ENCODE measurements around the gene CDK5RAP1.

CDK5RAP1 gene

DNA sequence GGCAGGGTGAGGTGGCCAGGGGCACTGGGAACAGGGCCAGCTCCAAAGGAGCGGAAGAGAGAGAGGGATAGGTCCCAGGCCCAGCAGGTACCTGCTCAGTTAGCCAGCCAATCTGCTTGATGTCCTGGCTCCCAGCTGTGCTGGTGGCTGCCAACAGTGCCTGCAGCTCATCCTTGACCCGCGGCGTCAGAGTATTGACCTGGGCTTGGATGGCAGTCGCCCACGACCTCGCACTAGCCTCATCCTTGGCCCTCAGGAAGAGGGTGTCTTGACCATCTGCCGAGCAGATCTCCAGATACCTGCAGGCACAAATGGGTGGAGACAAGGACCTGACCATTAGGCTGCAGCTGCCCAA is 11.1 kb upstream of the CDK5RAP1 start:
- no peak overlapping the region for H3K18ac ChIP-seq (ENCODE audit: low read length)
- no peak overlapping the region for H2AK5ac ChIP-seq (ENCODE audit: low read length)
- no peak overlapping the region for H4K8ac ChIP-seq (ENCODE audit: low read depth, low read length)
- no peaks in the 10 kb centered on the region for H3K79me2 ChIP-seq (ENCODE audit: control insufficient read depth, insufficient read depth, low read length)
- no CpG with 5 or more reads among the region's 8 CpGs for WGBS (ENCODE audit: extremely low coverage, insufficient coverage, low lambda C conversion rate)
- H2BK15ac ChIP-seq (replicated peaks; ENCODE audit: low read depth): no peak overlapping the region
- H4K5ac ChIP-seq (ENCODE audit: low read length): no peak overlapping the region
- H2BK5ac ChIP-seq (ENCODE audit: low read length): no peak overlapping the region
- no peak for DNase-seq
- no peaks in the 10 kb centered on the region for H3K36me3 ChIP-seq (ENCODE audit: control insufficient read depth, insufficient read depth, low read length)
- no peaks in the 10 kb centered on the region for H3K79me1 ChIP-seq (ENCODE audit: low read length)
- H3K23ac ChIP-seq (ENCODE audit: low read length): no peak overlapping the region
- H3K9ac ChIP-seq (ENCODE audit: low read length): no peak overlapping the region
- no peak overlapping the region for H2BK120ac ChIP-seq (ENCODE audit: low read depth, low read length)
- H3K4me1 ChIP-seq (ENCODE audit: control insufficient read depth, low read depth, low read length): no peaks in the 10 kb centered on the region
- no peak overlapping the region for H3K56ac ChIP-seq (ENCODE audit: low read length)
- no peak overlapping the region for H3K4ac ChIP-seq (ENCODE audit: low read depth, low read length)
- H3K4me3 ChIP-seq (ENCODE audit: low read length): no peak overlapping the region
- no peaks in the 10 kb centered on the region for H3K27me3 ChIP-seq (ENCODE audit: insufficient read depth, low read length, poor library complexity)
- H3K27ac ChIP-seq (ENCODE audit: low read depth, low read length): no peak overlapping the region
- no peak overlapping the region for H3K4me2 ChIP-seq (ENCODE audit: low read length)

DNA sequence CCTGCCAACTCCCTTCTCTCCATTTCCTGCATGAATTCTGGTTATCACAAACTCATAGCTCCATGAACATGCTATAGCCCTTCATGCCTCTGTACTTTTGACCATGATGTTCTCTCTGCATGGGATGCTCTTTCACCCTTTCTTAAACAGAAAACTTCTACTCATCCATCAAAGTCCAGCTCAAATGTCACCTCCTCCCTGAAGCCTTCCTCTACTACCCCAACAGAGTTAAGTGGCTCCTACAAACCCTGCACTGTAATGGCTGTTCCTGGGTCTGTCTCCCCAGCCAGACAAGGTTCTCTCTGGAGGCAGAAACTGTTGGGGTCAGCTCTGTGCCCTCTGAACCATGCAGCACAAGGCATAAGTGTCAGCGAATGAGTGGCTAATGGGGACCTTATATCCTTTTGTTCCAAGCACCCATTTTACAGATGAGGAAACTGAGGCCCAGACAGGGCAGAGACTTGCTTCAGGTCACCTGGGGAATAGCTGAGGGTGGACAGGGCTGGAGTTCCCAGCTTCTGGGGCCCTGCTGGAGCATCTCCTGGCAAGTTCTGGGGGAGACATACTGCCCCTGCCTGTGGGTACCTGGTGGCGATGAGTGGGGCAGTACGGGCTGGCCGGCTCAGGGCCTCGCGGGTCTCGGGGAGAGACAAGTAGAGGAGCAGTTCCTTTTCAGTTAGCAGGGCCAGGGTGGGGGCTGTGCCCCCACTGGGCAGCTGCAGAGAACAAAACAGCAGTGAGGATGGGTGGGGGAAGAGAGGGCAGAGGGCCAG is 10.6 kb upstream of the CDK5RAP1 start:
- no peaks in the 10 kb centered on the region for H3K79me2 ChIP-seq (ENCODE audit: control insufficient read depth, insufficient read depth, low read length)
- H2BK120ac ChIP-seq (ENCODE audit: low read depth, low read length): no peak overlapping the region
- no peak overlapping the region for H3K4me3 ChIP-seq (ENCODE audit: low read length)
- H3K79me1 ChIP-seq (ENCODE audit: low read length): no peaks in the 10 kb centered on the region
- H3K36me3 ChIP-seq (ENCODE audit: control insufficient read depth, insufficient read depth, low read length): no peaks in the 10 kb centered on the region
- H3K23ac ChIP-seq (ENCODE audit: low read length): no peak overlapping the region
- H4K5ac ChIP-seq (ENCODE audit: low read length): no peak overlapping the region
- H2BK5ac ChIP-seq (ENCODE audit: low read length): no peak overlapping the region
- no peak overlapping the region for H2AK5ac ChIP-seq (ENCODE audit: low read length)
- WGBS (ENCODE audit: extremely low coverage, insufficient coverage, low lambda C conversion rate): no CpG with 5 or more reads among the region's 7 CpGs
- H3K27ac ChIP-seq (ENCODE audit: low read depth, low read length): no peak overlapping the region
- DNase-seq: no peak
- H3K18ac ChIP-seq (ENCODE audit: low read length): no peak overlapping the region
- no peak overlapping the region for H3K4me2 ChIP-seq (ENCODE audit: low read length)
- no peaks in the 10 kb centered on the region for H3K27me3 ChIP-seq (ENCODE audit: insufficient read depth, low read length, poor library complexity)
- no peak overlapping the region for H3K9ac ChIP-seq (ENCODE audit: low read length)
- H3K4me1 ChIP-seq (ENCODE audit: control insufficient read depth, low read depth, low read length): no peaks in the 10 kb centered on the region
- H2BK15ac ChIP-seq (replicated peaks; ENCODE audit: low read depth): no peak overlapping the region
- H3K4ac ChIP-seq (ENCODE audit: low read depth, low read length): no peak overlapping the region
- H3K56ac ChIP-seq (ENCODE audit: low read length): no peak overlapping the region
- H4K8ac ChIP-seq (ENCODE audit: low read depth, low read length): no peak overlapping the region

DNA sequence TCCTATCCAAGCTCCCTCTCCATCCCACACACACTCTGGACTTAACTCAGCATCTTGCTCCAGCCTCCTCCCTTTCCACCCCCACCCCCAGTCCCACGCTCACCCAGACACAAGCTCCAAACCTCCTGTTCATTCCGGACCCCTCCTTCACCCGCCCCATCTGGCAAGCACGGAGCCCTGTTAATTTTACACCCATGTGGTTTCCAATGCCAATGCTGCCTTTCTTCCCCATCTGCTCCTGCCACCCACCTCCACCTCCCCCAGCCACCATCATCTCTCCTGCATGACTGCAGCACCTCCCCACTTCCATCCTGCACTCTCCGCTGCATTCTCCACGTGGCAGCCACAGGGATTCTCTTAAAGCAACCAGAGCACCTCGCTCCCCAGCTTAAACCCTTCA is 9.9 kb upstream of the CDK5RAP1 start:
- H3K79me1 ChIP-seq (ENCODE audit: low read length): no peaks in the 10 kb centered on the region
- no peaks in the 10 kb centered on the region for H3K4me1 ChIP-seq (ENCODE audit: control insufficient read depth, low read depth, low read length)
- no peak overlapping the region for H4K8ac ChIP-seq (ENCODE audit: low read depth, low read length)
- H3K27me3 ChIP-seq (ENCODE audit: insufficient read depth, low read length, poor library complexity): no peaks in the 10 kb centered on the region
- WGBS (ENCODE audit: extremely low coverage, insufficient coverage, low lambda C conversion rate): no CpG with 5 or more reads among the region's 7 CpGs
- H3K23ac ChIP-seq (ENCODE audit: low read length): no peak overlapping the region
- H3K56ac ChIP-seq (ENCODE audit: low read length): no peak overlapping the region
- no peak overlapping the region for H2BK5ac ChIP-seq (ENCODE audit: low read length)
- H3K27ac ChIP-seq (ENCODE audit: low read depth, low read length): no peak overlapping the region
- H3K9ac ChIP-seq (ENCODE audit: low read length): no peak overlapping the region
- no peak overlapping the region for H3K4ac ChIP-seq (ENCODE audit: low read depth, low read length)
- no peak overlapping the region for H2BK120ac ChIP-seq (ENCODE audit: low read depth, low read length)
- H3K18ac ChIP-seq (ENCODE audit: low read length): no peak overlapping the region
- H4K5ac ChIP-seq (ENCODE audit: low read length): no peak overlapping the region
- no peak overlapping the region for H2BK15ac ChIP-seq (replicated peaks; ENCODE audit: low read depth)
- no peak overlapping the region for H2AK5ac ChIP-seq (ENCODE audit: low read length)
- H3K4me2 ChIP-seq (ENCODE audit: low read length): no peak overlapping the region
- H3K4me3 ChIP-seq (ENCODE audit: low read length): no peak overlapping the region
- no peak for DNase-seq
- no peaks in the 10 kb centered on the region for H3K36me3 ChIP-seq (ENCODE audit: control insufficient read depth, insufficient read depth, low read length)
- H3K79me2 ChIP-seq (ENCODE audit: control insufficient read depth, insufficient read depth, low read length): no peaks in the 10 kb centered on the region

DNA sequence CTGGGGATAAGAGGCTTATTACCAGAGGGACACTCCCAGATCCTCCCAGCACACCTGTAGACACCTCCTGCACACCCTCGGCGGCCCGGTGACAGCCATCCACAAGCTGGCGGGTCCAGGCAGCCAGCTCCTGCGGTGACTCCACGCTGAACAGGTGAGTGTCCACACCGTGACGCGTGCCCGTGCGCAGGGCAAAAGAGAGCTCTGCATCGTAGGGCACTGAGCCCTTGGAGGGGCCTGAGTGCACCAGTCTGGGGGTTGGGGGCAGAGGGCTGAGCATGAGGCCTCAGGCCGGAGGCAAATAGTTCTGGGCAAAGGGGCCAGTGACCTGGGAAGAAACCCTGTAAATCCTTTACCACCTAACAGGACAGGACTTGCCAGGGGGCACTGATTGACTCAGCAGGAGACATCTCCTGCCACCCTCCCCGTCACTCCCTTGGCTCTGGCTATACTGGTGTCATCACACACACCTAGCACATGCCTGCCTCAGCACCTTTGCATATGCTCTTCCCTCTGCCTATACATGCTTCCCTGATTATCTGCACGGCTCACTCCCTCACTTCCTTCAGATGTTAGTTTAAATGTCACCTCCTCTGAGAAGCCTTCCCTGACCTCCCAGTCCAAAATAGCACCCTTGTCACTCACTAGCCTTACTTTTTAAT is 8.9 kb upstream of the CDK5RAP1 start:
- Histone ChIP-seq H4K5ac (ENCODE audit: low read length) (no peak overlapping the region), H3K27ac (ENCODE audit: low read depth, low read length) (no peak overlapping the region), H2BK120ac (ENCODE audit: low read depth, low read length) (no peak overlapping the region), H2BK15ac (replicated peaks; ENCODE audit: low read depth) (no peak overlapping the region), H3K23ac (ENCODE audit: low read length) (no peak overlapping the region), H3K79me1 (ENCODE audit: low read length) (no peaks in the 10 kb centered on the region), H3K18ac (ENCODE audit: low read length) (no peak overlapping the region), H3K36me3 (ENCODE audit: control insufficient read depth, insufficient read depth, low read length) (no peaks in the 10 kb centered on the region), H3K56ac (ENCODE audit: low read length) (no peak overlapping the region), H3K27me3 (ENCODE audit: insufficient read depth, low read length, poor library complexity) (no peaks in the 10 kb centered on the region), H3K4me1 (ENCODE audit: control insufficient read depth, low read depth, low read length) (no peaks in the 10 kb centered on the region), H3K4me2 (ENCODE audit: low read length) (no peak overlapping the region), H3K4me3 (ENCODE audit: low read length) (no peak overlapping the region), H2BK5ac (ENCODE audit: low read length) (no peak overlapping the region), H3K79me2 (ENCODE audit: control insufficient read depth, insufficient read depth, low read length) (no peaks in the 10 kb centered on the region), H4K8ac (ENCODE audit: low read depth, low read length) (no peak overlapping the region), H3K4ac (ENCODE audit: low read depth, low read length) (no peak overlapping the region), H2AK5ac (ENCODE audit: low read length) (no peak overlapping the region), H3K9ac (ENCODE audit: low read length) (no peak overlapping the region)
- DNase-seq: no peak
- WGBS (ENCODE audit: extremely low coverage, insufficient coverage, low lambda C conversion rate): no CpG with 5 or more reads among the region's 15 CpGs

DNA sequence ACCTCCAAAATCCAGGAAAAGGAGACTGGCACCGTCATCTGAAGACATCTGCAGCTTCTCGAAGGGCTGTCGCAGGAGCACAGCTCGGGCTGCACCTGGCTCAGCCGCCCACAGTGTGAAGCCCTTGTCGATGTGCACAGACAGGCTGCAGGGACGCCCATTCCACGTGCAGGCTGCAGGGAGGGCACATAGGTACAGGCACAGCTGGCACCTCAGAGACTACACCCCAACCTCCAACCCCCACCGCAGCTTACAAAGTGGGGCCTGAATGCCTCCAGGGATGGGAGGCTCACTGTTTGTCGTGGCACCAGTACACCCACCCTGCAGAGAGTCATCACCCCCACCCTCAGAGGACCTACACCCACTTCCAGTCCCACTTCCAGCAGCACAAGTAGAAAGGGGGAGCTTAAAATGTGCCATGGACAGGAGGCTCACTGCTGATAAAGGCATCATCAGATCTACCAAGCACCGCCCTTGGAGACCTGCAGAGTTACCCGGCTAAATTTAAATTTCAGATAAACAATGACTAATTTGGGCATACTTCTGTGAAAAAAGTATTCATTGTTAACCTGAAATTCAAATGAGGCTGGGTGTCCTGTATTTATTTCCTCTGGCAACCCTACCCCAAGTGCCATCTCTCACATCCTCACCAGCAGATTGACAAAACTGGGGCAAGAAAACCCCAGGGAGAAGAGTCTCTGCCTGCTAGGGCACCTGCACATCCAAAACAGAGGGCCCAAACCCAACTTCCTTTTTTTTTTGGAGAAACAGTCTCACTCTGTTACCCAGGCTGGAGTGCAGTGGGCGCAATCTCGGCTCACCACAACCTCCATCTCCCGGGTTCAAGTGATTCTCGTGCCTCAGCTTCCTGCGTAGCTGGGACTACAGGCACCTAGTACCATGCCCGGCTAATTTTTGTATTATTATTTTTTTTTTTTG is 7.7 kb upstream of the CDK5RAP1 start:
- Histone ChIP-seq H3K36me3 (ENCODE audit: control insufficient read depth, insufficient read depth, low read length) (no peaks in the 10 kb centered on the region), H3K79me2 (ENCODE audit: control insufficient read depth, insufficient read depth, low read length) (no peaks in the 10 kb centered on the region), H3K79me1 (ENCODE audit: low read length) (no peaks in the 10 kb centered on the region), H3K27me3 (ENCODE audit: insufficient read depth, low read length, poor library complexity) (no peaks in the 10 kb centered on the region), H4K5ac (ENCODE audit: low read length) (no peak overlapping the region), H3K4me3 (ENCODE audit: low read length) (no peak overlapping the region), H2BK15ac (replicated peaks; ENCODE audit: low read depth) (no peak overlapping the region), H2AK5ac (ENCODE audit: low read length) (no peak overlapping the region), H3K4me2 (ENCODE audit: low read length) (no peak overlapping the region), H3K9ac (ENCODE audit: low read length) (no peak overlapping the region), H3K23ac (ENCODE audit: low read length) (no peak overlapping the region), H3K56ac (ENCODE audit: low read length) (no peak overlapping the region), H3K4ac (ENCODE audit: low read depth, low read length) (no peak overlapping the region), H2BK5ac (ENCODE audit: low read length) (no peak overlapping the region), H4K8ac (ENCODE audit: low read depth, low read length) (no peak overlapping the region), H3K18ac (ENCODE audit: low read length) (no peak overlapping the region), H2BK120ac (ENCODE audit: low read depth, low read length) (no peak overlapping the region), H3K27ac (ENCODE audit: low read depth, low read length) (no peak overlapping the region), H3K4me1 (ENCODE audit: control insufficient read depth, low read depth, low read length) (no peaks in the 10 kb centered on the region)
- no CpG with 5 or more reads among the region's 18 CpGs for WGBS (ENCODE audit: extremely low coverage, insufficient coverage, low lambda C conversion rate)
- DNase-seq: no peak

All from mesendoderm (in vitro differentiated cells).